Sigmoid colon (tissue), 7 donors: Measurements from ENCODE around the gene TELO2. TPM values are rescaled to one million over a fixed set of nuclear protein-coding genes. Genes with fewer than 3 reads are reported as not detected.

Experiments
- DNase-seq: peaks from one replicate; pipeline ENCODE4 v3.0.0-alpha.2; 2019
- H3K27ac ChIP-seq, 4 donors: fragments of 200-600 bp; sonication (generic); one replicate each; pipeline ENCODE4 v1.5.1; 2016 to 2019; ENCODE audit warnings: mild to moderate bottlenecking in 1 of 4
- H3K27me3 ChIP-seq, 3 donors: fragments of 200-600 bp; sonication (generic); one replicate each; pipeline ENCODE4 v1.5.1; 2019; ENCODE audit warnings: mild to moderate bottlenecking in 1 of 3
- H3K36me3 ChIP-seq, 4 donors: fragments of 200-600 bp; sonication (generic); one replicate each; pipeline ENCODE4 v1.5.1; 2016 to 2019
- H3K4me1 ChIP-seq, 4 donors: fragments of 200-600 bp; sonication (generic); one replicate each; pipeline ENCODE4 v1.5.1; 2017 to 2019
- H3K4me3 ChIP-seq, 4 donors: fragments of 200-600 bp; sonication (generic); one replicate each; pipeline ENCODE4 v1.5.1; 2017 to 2019; ENCODE audit warnings: mild to moderate bottlenecking in 2 of 4, moderate library complexity in 1 of 4
- H3K9me3 ChIP-seq, 4 donors: fragments of 200-600 bp in 3 of 4; sonication (generic) in 3 of 4; one replicate each; pipeline versions ENCODE4 v1.5.1 to v1.6.1; 2013 to 2019
- EP300 ChIP-seq, 4 donors: sonication (generic); formaldehyde crosslinking; IDR thresholded peaks; one replicate each; pipeline ENCODE4 v1.6.1; 2017; ENCODE audit warnings: antibody characterized with exemption in 4 of 4
- POLR2A ChIP-seq, 2 donors: fragments of 450-650 bp; IDR thresholded peaks; one replicate each; pipeline ENCODE4 v1.6.1; 2016; ENCODE audit warnings: antibody characterized with exemption in 2 of 2, mild to moderate bottlenecking in 2 of 2, moderate library complexity in 2 of 2
- POLR2AphosphoS5 ChIP-seq, 4 donors: sonication (generic); formaldehyde crosslinking; IDR thresholded peaks; one replicate each; pipeline ENCODE4 v1.6.1; 2017; ENCODE audit warnings: antibody characterized with exemption in 4 of 4
- WGBS, 2 donors: extraction: QIAGEN DNeasy Blood & Tissue Kit; methylation state at CpG; one replicate each; pipeline ENCODE4 v1.1.7; 2013; 5-methylcytosine and 5-hydroxymethylcytosine counted together
- intact Hi-C: fragments of 100-400 bp; cut with DNase I; formaldehyde crosslinking; loops from one replicate; pipeline ENCODE4 v1.15.1; 2023
- polyA plus RNA-seq, 3 donors: library from polyadenylated mRNA; stranded (reverse); fragments of 200-250 nt; gene quantifications; one replicate each; pipeline ENCODE4 v1.2.3, GENCODE V29; 2013
- total RNA-seq, 4 donors: library from RNA; depleted of rRNA; stranded (reverse); fragments of >200 nt; gene quantifications; one replicate each; pipeline ENCODE4 v1.1.0, GENCODE V29; 2016
- TF ChIP-seq, protein P1 (sequence below), 4 experiments: fragments of 450-650 bp in 3 of 4; fragments of 200-600 bp in 1 of 4; IDR thresholded peaks; one replicate each; pipeline ENCODE4 v1.5.1; 2016 to 2019; ENCODE audit warnings: antibody characterized with exemption in 4 of 4, mild to moderate bottlenecking in 3 of 4, moderate library complexity in 2 of 4
- donor health status: healthy with polysubstance abuse.
- donor health status: Bipolar disorder and iron deficiency.
- donor health status: healthy.

The TELO2 gene
- total and polyA plus RNA-seq, 7 donors = 10.4 to 60.3 (median 13.2) TPM

DNA sequence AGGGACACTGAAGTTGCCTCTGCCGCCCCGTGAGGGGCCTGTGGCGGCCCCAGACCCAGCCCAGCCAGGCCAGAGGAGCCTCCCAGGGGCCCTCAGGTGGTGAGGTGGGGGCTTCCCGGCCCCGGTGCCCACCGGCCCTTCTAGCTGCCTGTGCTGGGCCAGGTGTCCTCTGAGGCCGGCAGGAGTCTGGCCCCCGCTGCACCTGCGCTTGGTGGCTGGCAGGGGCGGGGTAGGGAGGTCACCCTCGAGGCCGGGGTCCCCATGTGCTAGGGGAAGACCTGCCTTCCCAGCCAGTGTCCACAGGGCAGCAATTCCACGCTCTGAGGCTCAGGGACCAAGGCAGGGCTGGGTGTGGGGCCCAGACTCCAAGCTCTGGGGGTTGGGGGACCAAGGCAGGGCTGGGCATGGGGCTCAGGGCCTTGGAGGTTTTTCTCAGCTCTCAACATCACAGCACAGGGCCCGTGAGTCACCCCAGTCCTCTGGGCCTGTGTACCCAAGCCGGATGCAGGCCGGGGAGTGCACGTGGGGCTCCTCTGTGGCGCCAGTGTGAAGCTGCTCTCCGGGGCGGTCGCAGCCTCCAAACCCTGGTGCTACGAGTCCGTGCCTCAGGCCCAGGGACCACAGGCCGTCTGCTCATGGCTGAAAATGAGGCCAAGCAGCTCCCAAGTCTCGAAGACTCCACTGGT, 47.5 kb upstream of the TELO2 start:
- Histone ChIP-seq H3K9me3 (no peaks in the 10 kb centered on the region), H3K36me3 (peaks cover 0 to 59% (median 35%) of the 10 kb centered on the region in 4 donors), H3K27ac (no peak overlapping the region), H3K4me3 (no peak overlapping the region), H3K4me1 (no peaks in the 10 kb centered on the region), H3K27me3 (no peaks in the 10 kb centered on the region)
- TF ChIP-seq, protein P1, sequence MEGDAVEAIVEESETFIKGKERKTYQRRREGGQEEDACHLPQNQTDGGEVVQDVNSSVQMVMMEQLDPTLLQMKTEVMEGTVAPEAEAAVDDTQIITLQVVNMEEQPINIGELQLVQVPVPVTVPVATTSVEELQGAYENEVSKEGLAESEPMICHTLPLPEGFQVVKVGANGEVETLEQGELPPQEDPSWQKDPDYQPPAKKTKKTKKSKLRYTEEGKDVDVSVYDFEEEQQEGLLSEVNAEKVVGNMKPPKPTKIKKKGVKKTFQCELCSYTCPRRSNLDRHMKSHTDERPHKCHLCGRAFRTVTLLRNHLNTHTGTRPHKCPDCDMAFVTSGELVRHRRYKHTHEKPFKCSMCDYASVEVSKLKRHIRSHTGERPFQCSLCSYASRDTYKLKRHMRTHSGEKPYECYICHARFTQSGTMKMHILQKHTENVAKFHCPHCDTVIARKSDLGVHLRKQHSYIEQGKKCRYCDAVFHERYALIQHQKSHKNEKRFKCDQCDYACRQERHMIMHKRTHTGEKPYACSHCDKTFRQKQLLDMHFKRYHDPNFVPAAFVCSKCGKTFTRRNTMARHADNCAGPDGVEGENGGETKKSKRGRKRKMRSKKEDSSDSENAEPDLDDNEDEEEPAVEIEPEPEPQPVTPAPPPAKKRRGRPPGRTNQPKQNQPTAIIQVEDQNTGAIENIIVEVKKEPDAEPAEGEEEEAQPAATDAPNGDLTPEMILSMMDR (IDR thresholded peaks at IDR 0.05) = no peak
- no peak for TF ChIP-seq POLR2A (IDR thresholded peaks at IDR 0.05)
- no peak for DNase-seq
- WGBS, 2 donors = 89 to 90% methylated on average over 25 of the region's 25 CpGs
- intact Hi-C loops = no loop called here

GRCh38 chr16:1446296-1447080, 46.7 kb upstream of the TELO2 start:
- intact Hi-C loops = no loop called here
- Histone ChIP-seq H3K27ac (no peak overlapping the region), H3K4me1 (no peaks in the 10 kb centered on the region), H3K4me3 (no peak overlapping the region), H3K9me3 (no peaks in the 10 kb centered on the region), H3K36me3 (peaks cover 3 to 67% (median 36%) of the 10 kb centered on the region in 4 donors), H3K27me3 (no peaks in the 10 kb centered on the region)
- DNase-seq = no peak
- WGBS, 2 donors = 93 to 94% methylated on average over 41 of the region's 41 CpGs
- TF ChIP-seq POLR2AphosphoS5 (IDR thresholded peaks at IDR 0.05) = no peak
- no peak for TF ChIP-seq EP300 (IDR thresholded peaks at IDR 0.05)
- TF ChIP-seq, protein P1 (IDR thresholded peaks at IDR 0.05) = no peak
- TF ChIP-seq POLR2A (IDR thresholded peaks at IDR 0.05) = no peak

DNA sequence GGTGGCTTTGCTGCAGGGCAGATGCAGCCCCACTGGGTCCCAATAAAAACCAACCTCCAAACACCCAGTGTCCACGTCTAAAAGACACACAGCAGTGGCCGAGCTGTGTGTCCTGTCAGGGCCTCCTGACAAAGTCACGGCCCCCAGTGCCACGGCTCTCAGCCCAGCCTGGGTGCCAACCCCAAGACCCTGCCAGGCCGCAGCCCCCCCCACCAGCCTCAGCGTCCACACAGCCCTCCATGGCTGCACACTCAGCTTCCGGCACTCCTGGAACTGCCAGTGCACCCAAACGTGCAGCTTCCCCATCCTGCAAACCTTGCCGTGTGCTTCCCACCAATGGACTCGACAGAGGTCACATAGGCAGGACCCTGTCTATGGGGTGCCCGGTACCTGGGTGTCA, 45.2 kb upstream of the TELO2 start:
- intact Hi-C loops = no loop called here
- 95% methylated on average over 11 of the region's 11 CpGs for WGBS, 2 donors
- Histone ChIP-seq H3K27ac (no peak overlapping the region), H3K4me1 (no peaks in the 10 kb centered on the region), H3K9me3 (no peaks in the 10 kb centered on the region), H3K27me3 (no peaks in the 10 kb centered on the region), H3K4me3 (no peak overlapping the region), H3K36me3 (peaks cover 4 to 82% (median 46%) of the 10 kb centered on the region in 4 donors)
- TF ChIP-seq, protein P1 (IDR thresholded peaks at IDR 0.05) = no peak
- TF ChIP-seq POLR2A (IDR thresholded peaks at IDR 0.05) = no peak
- TF ChIP-seq POLR2AphosphoS5 (IDR thresholded peaks at IDR 0.05) = no peak
- no peak for TF ChIP-seq EP300 (IDR thresholded peaks at IDR 0.05)
- no peak for DNase-seq

DNA sequence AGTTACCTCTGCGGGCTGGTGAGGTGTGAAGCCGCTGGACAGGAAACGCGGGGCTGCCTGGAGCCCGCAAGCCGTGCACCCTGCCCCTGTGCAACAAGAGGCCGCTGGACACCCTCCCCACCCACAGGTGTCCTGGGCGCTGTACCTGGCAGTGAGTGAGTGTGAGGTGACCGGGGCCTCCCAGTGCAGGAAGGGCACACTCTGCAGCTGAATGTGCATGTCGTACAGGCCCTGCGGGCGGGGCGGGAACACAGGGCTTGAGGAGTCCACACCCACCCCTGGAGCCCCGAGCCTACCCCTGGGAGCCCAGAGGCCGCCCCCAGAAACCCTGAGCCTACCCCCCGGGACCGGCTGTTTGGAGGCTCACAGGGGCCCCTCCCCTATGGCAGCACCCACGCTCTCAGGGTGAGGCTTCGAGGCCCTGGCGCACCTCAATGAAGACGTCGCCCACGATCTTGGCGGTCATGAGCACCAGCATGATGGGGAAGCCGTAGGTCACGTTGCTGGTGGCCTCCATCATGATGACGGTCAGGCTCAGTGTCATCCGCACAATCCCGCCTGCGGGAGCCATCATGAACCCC, 44.5 kb upstream of the TELO2 start:
- H3K4me3 ChIP-seq = no peak overlapping the region
- intact Hi-C loops = no loop called here
- no peaks in the 10 kb centered on the region for H3K9me3 ChIP-seq
- TF ChIP-seq POLR2AphosphoS5 (IDR thresholded peaks at IDR 0.05) (no peak), POLR2A (IDR thresholded peaks at IDR 0.05) (no peak), EP300 (IDR thresholded peaks at IDR 0.05) (no peak)
- TF ChIP-seq, protein P1 (IDR thresholded peaks at IDR 0.05) = no peak
- no peak for DNase-seq
- 92 to 95% methylated on average over 30 of the region's 30 CpGs for WGBS, 2 donors
- peaks cover 8 to 89% (median 52%) of the 10 kb centered on the region in 4 donors for H3K36me3 ChIP-seq
- H3K27me3 ChIP-seq = no peaks in the 10 kb centered on the region
- H3K4me1 ChIP-seq = no peaks in the 10 kb centered on the region
- no peak overlapping the region for H3K27ac ChIP-seq
